HG03575 (cell line): ENCODE results near the gene JAKMIP1.
"Not testable (repeated sequence)": the region's sequence is repeated elsewhere in the genome, so short reads cannot be mapped to it uniquely, and the experiment has no call there.

Experiments used
- ATAC-seq: cut with Tn5 transposase; IDR thresholded peaks from one replicate; pipeline ENCODE4 v1.9.1; 2021; ENCODE audit not compliant: unreplicated experiment, insufficient number of reproducible peaks, low FRiP score; ENCODE audit errors: extremely low read depth

JAKMIP1 gene

GRCh38 chr4:6229671-6230501 is 29.5 kb upstream of the JAKMIP1 start:
- ATAC-seq = no peak

DNA sequence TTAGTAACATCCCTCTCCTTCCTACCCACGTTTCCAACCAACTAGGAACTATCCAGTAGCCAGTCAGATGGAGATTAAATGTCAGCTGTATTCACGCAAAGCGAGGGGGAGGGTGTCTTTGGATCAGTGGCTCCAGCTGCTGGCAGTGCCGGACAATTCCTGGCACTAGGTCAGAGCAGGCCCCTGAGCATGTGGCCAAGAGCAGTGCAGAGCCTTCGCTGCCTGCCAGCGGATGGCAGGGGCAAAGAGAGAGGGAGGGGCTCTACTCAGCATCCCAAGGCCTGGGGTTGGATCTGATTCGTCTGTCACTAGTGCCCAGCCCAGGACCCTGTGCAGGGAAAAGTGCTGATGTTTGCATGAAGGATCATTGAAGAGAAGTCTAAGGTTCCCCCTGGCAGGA is 28.7 kb upstream of the JAKMIP1 start:
- ATAC-seq = no peak

- ATAC-seq = no peak
Measured at GRCh38 chr4:6228158-6229067, 28.1 kb upstream of the JAKMIP1 start.

GRCh38 chr4:6227412-6228157 is 27.2 kb upstream of the JAKMIP1 start:
- ATAC-seq = no peak

- ATAC-seq = no peak
Measured at GRCh38 chr4:6226506-6226905, 26.2 kb upstream of the JAKMIP1 start.

GRCh38 chr4:6225469-6225868 is 25.1 kb upstream of the JAKMIP1 start:
- no peak for ATAC-seq

- ATAC-seq = no peak
Measured at GRCh38 chr4:6224735-6225134, 24.4 kb upstream of the JAKMIP1 start.

GRCh38 chr4:6222761-6223292 is 22.5 kb upstream of the JAKMIP1 start:
- ATAC-seq = no peak

- ATAC-seq = no peak
Measured at GRCh38 chr4:6221851-6222760, 21.8 kb upstream of the JAKMIP1 start.

GRCh38 chr4:6221301-6221850 is 21.0 kb upstream of the JAKMIP1 start:
- no peak for ATAC-seq

- peak; percentile 71 for ATAC-seq
Measured at GRCh38 chr4:6217716-6218381, 17.5 kb upstream of the JAKMIP1 start.

DNA sequence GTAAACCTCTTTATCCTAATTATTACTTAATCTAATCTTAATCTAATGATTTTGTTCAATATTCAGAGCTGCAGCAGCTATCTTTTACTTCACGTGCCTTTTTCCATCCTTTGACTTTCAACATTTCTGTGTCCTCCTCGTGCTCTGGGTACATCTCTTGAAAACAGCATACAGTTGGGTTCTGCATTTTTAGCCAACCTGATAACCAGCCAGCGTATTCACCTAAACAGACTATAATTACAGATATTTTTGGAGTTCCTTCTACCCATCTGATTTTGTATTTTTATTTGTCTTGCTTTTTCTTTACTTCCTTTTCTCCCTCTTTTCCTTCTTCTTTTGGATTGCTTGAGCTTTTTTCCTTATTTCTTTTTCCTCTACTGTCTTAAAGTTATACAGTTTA is 16.2 kb upstream of the JAKMIP1 start:
- ATAC-seq = no peak

GRCh38 chr4:6209921-6210320 is 9.6 kb upstream of the JAKMIP1 start:
- no peak for ATAC-seq

DNA sequence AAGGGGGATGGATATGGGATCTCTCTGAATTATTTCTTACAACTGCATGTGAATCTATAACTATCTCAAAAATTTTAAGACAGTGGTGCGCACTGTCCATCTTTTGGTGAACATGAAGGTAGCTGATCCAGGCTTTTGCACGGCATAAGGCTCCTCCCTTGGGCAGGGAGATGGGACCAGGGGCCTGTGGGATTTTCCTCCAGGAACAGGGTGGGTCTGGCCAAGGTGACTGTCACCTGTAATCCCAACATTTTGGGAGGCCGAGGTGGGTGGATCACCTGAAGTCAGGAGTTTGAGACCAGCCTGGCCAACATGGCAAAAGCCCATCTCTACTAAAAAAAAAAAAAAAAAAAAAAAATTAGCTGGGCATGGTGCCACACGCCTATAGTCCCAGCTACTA is 8.9 kb upstream of the JAKMIP1 start:
- not testable (repeated sequence) for ATAC-seq

GRCh38 chr4:6208416-6208815 is 8.1 kb upstream of the JAKMIP1 start:
- no peak for ATAC-seq

DNA sequence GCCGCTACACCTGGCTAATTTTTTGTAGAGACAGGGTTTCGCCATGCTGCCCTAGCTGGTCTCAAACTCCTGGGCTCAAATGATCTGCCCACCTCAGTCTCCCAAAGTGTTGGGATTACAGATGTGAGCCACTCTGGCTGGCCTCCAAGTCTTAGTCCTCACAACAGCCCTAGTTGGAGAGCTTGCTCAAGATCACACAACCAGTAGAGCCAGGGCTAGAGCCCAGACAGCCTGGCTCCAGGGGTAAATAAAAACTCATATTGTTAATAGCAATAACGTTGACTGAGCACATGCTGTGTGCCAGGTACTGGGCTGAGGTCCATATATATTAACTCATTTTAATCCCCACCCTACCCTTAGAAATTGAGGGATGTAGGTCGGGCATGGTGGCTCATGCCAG is 7.3 kb upstream of the JAKMIP1 start:
- ATAC-seq = no peak

DNA sequence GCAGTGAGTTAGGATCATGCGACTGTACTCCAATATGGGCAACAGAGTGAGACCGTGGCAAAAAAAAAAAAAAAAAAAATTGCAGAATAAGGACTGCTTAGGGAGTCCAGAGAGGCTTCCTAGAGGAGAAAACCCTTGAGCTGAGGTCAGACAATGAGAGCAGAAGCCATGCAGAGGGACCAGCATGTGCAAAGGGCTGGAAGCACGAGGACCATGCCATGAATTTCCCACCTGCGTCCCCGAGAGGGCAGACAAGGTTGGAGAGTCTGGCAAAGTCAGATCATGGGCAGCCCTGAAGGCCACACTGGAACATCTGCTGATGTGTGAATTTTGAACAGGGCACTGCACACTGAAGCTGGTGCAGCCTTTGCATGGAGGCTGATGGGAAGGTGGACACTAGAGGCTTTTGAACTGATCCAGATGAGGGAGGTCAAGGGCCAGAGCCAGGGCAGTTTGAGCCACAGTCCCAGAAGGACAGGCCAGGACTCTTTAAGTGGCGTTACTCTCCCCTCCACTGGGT is 6.5 kb upstream of the JAKMIP1 start:
- no peak for ATAC-seq
